NCI-H82 treated with DMSO at 0.1 percent for 48 hours (cell line): ENCODE results near the gene TNK2.

ENCODE experiments used
- DNase-seq: peaks from one replicate; lab custom pipeline; 2025; ENCODE audit not compliant: unreplicated experiment; lab: John Stamatoyannopoulos, UW

TNK2 gene

DNA sequence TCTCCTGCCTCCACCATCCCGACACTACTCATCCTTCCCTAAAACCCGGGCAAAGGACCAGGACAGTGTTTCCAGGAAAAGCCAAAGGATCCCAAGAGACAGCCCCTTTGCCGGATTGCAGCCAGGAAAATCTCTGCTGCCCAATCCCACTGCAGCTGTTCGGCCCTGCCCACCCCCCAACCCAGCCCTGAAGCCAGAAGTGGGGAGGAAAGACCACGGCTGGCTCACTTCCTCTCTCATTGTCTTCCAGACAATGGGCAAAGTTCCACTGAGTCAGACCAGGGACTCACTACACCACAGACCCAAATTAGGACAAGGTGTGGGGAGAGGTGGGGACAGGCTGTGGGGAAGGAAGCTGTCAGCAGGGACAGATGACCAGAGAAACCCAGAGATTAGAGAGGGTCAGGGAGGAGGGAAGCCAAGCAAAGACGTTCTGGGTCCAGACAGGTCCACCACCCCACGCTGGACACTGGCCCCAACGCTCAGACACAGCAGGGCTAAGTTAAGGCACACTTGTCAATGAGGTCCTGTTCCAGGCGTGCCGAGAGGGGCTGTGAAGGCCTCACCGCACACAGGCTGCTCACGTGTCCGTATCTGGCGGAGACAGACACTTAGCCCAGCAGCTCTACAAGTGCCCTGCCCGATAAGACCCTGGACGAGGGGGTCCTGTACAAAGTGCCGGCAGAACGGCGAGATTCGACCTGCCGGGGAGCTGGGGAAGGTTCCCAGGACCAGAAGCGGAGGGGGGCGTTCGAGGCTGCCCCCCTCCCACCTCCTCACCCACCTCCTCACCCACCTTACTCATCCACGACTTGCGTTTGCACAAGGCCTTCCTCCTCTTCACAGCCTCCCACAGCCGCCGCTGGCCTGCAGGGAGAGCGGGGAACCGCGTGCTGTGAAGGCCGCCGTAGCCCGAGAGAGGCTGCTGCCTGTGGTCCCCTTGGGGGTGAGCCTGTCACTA lies 21.9 kb downstream of the TNK2 start:
- no peak for DNase-seq

DNA sequence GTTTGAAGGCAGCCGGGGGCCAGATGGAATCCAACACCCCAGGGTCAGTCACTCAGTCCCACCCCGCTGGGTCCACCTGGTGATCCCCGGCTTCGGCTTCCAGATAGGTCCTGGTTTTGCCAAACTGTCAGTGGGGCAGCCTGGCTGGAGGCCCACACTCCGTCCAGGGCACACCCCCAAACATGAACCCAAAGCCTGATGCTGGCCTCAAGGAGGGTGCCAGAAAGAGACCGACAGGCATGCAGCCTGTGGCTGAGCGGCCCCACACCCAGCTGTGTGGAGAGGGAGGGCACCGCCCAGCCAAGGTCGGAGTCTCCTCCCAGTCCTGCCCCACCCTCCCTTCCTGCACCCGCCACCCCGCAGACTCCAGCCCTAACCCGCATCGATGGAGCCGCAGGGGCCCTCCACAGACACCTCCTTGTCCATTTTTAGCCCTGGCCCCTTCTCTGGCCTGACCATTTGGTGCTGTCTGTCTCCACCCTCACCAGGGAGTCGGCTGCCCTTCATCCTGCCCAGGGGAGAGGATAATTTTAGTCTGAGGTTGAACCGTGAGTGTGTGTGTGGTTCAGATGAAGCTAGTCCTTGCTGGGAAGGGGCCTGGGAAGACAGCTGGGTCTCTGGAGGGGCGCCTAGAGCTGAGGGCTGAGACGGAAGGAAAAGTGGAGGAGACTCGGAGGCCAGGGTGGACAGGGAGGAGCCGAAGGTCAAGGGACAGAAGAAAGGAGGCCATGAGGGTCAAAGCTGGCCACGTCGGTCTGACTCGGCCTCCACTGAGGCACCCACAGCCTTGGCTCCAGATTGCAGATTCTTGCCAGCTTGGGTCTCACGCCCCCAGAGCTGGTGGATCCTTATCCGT lies 23.1 kb downstream of the TNK2 start:
- no peak for DNase-seq

DNA sequence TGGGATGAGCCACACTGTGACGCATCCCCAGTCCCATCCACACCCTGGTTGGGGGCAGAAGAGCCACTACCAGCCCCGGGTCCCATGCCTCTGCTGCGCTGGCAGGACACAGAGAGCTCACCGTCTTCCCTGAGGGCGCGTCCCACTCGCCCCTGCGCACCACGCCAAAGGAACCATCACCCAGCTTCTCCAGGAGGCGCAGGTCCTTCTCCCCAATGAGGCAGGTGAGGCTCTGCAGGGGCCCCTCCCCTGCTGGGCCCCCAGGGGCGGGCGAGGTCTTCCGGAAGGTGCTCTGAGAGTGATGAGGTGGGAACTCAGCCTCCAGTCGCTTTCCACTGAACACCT lies 23.7 kb downstream of the TNK2 start:
- no peak for DNase-seq

DNA sequence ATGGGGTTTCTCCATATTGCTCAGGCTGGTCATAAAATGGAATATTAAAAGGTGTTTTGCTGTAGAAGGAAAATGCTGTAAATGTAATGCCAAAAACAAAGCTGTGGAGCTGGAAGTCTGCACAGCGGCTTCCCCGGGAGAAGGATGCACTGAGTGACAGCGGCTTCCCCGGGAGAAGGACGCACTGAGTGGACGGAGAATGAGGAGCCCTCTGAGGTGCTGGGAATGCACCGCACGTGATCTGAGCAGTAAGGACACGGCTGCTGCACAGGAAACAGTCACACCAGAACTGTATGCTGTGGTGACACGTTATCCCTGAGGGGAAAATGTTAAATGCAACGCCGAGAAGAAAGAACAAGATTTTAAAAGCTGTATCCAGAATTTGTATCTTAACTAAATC lies 24.6 kb downstream of the TNK2 start:
- DNase-seq, result no peak

DNA sequence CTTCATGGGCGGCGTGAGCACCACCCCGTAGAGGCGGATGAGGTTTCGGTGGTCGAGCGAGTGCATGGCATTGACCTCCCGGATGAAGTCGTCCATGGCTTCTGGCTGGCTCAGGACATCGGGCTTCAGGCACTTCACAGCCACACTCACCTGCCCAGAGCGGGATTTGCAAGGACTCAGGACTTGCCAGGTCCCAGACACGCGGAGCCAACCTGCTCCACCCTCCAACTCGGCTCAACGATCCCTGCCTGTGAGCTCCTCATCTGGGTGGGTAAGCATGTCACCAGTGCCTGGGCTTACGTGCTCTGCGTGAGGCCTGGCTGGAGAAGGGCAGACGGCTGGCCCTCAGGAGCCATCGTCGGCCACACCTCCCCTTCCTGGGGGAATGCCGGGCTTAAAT lies 25.2 kb downstream of the TNK2 start:
- no peak for DNase-seq

DNA sequence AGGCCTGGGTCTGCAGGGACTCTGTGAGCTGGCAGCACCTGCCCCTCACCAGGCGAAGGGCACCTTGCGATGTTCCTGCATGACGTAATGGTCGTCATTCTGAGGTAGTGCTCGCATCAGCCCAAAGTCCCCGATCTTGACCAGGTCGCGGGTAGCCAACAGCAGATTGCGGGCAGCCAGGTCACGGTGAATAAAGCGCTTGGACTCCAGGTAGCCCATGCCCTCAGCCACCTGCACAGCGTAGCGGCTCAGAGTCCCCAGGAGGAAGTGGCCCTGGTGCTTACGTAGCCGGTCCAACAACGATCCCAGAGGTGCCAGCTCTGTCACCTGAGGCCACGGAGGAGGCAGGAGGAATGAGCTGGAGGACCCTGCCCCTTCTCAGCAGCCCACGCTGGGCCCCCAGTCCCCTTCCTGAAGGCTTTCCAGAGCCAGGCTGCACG lies 26.3 kb downstream of the TNK2 start:
- DNase-seq, result no peak

DNA sequence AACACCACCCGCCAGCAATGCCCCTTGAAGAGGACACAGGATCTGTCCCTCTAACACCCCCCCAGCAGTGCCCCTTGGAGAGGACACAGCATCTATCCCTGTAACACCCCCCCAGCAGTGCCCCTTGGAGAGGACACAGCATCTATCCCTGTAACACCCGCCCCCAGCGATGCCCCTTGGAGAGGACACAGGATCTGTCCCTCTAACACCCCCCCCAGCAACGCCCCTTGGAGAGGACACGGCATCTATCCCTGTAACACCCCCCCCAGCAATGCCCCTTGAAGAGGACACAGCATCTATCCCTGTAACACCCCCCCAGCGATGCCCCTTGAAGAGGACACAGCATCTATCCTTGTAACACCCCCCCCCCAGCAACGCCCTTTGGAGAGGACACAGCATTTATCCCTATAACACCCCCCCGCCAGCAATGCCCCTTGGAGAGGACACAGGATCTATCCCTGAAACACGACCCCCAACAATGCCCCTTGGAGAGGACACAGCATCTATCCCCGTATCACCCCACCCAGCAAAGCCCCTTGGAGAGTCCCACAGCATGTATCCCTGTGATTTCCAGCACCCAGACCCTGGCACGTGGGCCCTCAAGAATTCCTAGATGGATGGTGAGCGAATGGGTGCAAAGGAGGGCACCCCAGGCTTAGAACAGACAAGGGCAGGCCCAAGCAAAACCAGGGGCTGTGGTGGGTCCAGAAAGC lies 26.9 kb downstream of the TNK2 start:
- DNase-seq, result no peak

DNA sequence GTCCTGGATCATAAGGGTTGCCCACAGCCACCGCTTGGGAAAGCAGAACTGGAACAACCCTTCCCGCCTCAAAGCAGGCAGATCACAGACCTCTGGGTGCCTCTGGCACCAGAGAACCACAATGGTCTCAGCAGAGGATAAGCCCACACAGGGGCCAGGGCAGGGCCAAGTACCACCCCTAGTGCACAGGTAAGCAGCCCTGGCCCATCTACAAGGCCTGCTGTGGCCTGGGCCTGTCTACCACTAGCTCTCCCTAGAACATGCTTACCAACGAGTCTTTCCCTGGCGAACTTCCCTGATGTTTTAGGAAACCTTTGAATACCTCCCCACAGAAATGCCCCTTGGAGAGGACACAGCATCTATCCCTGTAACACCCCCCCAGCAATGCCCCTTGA lies 28.3 kb downstream of the TNK2 start:
- DNase-seq, result no peak

DNA sequence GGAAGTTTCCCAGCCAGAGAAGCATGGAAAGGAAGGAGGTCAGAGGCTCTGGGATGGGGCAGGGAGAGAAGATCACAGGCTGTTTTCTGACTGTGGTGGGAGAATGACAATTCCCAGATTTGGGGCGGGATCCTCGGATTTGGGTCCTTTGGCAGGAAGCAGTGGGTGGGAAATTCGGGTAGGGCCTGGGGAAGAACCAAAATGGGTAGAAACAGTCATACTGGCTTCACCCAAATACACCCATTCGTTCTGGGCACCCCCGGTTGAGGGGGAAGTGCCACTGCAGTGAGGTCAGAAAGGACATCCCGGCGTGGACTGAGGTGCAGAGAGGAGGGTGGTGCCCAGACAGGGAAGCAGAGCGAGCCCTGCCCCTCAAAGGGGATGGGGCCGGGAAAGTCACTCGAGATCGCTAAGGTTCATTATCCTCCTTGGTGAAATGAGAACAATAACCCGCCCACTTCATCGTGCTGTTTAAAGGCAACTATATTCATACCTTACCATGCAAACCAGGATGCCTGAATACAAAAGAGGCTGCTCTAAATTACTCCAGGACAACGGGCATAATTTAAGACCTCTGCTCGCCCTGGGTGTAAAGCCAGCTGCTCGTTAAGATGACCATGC lies 28.8 kb downstream of the TNK2 start:
- DNase-seq, result no peak

DNA sequence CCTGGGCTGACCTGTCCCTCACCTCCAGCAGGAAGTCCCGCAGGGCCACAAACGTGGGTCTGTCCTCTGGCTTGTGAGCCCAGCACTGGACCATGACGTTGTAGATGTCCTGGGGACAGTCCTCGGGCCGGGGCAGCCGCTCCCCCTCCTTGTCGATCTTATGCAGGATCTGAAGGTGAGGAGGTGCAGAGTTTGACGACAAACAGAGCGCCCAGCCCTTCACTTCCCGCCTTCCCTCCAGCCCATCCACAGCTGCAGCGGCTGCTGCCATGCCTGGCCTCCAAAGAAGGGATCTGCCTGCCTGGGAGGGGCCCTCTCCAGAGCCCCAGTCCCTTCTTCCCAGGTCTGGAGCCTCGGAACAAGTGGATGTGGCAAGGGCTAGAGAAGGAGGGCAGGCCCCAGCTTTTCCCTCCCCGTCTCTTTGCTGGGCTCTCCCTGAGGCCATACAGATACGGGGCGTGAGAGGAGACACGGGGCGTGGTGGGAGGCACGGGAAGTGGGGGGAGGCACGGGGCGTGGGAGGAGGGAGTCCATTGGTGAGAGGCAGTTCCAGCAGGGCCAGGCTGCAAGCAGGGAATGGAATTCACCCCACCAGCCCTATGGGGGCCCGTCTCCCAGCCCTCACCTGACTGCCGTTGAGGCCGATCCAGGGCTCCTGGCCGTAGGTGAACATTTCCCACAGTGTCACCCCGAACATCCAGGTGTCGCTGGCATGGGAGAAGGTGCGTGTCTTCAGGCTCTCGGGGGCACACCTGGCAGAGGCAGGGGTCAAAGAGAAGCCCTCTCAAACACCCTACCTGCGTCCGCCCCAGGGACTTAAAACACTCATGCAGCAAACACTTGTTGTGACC lies 29.7 kb downstream of the TNK2 start:
- DNase-seq, result no peak

DNA sequence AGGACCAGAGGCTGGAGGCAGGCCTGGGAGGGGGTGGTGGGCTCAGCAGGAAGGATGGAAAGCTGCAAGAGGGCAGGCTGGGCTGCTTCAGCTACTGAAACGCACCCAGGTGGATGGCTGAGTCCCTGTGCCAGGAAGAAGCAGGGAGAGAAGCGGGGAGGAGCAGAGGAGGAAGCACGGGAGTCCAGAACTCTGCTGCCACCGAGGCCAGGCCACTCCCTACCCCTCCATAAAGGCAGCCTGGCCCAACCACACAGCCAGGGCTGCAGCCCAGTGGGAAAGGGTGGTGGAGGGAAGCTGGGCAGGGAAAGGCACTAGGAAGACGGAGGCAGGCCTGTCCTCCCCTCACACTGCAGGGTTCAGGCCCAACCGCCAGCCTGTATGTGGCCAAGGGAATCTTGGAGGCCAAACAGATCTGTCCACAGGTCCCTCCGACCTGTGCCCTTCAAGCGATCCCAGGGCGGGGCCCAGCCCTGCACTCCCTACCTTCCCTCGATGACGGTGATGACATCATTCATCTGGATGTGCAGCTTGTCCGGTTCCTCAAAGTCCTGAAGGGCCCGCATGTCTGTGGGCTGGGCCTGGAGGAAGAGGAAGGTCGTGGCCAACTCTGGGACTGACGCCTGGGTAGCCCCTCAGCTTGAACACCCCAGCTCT lies 30.5 kb downstream of the TNK2 start:
- DNase-seq, result no peak

DNA sequence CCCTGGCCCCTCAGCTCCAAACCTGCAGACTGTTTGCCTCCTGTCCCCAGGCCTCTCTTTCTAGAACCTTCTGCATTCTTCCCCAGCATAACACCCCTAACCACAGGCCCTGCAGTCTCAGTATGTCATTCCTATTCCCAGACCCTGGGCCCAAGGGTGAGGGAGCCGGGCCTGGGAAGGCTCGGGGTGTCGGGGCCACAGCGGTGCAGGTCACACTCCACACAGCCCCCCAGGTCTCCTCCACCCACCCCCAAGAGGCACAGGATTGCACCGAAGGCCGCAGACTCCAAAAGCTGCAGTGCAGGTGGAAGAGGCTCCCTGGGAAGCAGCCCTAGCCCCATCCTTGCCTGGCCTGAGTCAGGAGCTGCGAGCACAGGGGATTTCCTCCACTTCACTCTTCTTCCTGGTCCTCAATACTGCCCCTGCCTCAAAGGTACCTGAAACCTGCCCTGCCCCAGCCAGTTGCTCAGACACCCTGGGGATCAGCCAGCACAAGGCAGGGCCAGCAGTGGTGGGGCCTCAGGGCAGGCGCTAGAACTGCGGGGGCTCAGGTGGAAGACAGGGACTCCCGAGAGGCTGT lies 31.1 kb downstream of the TNK2 start:
- DNase-seq, result no peak

DNA sequence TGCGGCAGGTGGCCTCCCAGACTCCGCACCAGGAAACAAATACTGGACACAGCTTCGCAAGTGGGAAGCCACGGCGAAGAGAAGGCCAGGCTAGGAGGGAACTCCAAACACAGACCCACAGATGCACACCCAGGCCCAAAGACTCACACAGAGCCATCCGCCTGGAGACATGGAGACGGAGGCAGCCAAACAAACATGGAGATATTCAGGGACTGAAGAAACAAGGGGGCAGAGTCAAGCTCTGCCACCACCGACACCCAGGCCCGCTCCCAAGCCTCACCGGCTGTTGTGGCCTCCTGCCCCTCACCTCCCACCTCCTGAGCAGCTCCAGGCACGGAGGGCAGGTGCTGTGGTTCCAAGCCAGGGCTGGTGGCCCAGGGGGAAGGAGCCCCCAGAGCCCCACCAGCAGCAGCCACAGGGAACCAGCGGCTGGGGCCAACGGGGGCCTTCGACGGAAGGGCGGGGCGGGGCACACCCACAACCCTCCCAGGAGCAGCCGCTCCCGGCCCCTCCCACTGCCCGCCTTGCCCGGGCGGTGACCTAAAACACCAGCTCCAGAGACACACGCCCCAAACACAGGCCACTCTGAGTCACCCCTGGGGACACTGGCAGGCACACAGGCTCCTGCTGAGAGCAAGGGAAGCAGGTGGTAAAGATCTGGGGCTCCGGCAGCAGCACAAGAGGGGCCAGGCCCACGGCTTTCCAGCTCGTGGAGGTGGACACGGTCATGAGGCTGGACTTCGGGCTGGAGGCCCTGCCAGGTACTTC lies 31.9 kb downstream of the TNK2 start:
- DNase-seq, result no peak

DNA sequence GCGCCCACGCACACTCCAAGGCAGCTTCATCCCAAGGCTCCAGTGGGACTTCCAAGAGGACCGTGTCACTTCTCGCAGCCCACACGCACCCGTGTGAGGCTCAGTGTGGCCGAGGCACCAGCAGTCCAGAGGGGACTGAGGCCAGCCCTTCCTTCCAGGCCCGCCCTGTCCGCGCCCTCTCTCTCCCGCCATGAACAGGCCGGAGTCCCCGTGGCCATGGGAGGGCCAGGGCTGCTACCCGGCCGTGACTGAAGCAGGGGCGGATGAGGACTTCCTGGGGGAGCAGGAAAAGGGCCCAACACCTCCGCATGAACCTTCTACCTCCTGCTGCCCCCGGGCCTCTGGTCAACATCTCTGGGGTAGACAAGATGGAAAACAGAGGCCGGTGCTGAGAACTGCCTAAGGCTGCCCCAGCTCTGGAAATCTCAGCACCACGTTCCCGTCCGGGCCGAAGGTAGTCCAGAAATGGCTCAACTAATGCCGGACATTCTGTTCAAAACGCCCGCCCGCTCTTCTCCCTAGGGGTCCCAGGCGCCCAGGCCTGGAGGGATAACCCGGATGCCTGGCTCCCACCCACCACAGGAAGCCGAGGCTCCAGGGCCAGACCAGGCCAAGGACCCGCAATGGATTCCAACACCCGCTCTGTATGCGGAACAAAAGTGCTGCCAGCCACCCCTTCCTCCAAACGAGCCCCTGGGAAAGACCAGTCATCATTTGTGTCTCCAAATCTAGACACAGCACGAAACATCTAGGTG lies 32.7 kb downstream of the TNK2 start:
- no peak for DNase-seq

DNA sequence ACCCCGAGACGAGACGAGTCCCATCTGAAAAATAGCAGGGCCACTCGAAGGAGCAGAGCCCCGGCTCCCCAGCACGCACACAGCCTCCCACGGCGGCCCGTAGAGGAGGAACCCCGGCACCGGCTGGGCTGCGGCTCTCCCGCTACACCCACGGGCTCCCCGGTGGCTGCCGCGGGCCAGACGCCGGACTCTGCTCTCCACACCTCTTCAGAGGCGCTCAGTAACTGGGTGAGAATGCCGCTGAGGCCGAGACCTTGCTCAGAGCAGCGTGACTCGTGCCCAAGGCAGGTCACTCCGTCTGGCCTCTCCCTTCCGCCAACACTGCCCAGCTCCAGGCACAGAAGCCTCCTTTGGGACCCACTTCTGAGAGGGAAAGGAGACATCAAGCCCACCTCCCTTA lies 34.4 kb downstream of the TNK2 start:
- DNase-seq, result no peak

DNA sequence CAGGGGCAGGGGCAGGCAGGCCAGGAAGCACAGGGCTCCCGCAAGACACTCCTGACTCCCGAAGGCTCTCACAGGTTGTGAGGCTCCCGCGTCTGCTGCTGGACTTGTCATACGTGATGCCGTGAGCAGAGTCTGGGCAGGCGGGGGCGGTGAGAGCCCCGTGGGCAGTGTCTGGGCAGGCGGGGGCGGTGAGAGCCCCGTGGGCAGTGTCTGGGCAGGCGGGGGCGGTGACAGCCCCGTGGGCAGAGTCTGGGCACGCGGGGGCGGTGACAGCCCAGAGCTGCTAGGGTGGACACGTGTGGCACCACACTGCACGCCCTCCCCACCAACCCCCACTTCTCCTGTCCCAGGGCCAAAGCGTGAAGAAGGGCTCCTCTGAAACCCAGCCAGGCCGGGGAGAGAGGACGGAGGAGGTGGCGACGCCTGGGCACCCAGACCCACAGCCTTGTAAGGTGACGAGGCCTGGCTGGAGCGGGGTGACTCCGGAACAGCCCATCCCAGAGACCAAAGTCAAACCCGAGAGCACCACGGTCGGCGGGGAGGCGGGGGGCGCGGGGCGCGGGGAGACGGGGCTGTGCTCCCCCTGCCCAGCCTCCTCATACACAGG lies 35.0 kb downstream of the TNK2 start:
- no peak for DNase-seq

DNA sequence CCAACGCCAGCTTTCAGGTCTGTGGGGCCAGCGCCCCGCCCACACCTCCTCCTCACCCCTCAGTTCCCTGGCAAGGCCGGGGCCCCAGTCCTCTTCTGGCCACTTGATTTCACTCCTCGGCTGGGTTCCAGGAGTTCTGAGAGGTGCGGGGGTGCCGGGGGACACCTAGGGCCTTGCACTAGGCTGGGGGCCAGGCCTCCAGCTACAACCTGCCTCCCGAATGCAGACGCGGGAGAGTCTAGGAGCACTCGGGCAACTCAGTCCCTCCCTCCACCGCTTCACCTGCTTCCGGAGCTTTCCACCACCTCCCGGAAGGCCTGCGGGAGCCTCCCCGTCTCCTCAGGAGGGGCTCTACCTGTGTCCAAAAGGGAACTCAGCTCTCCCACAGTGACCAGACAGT lies 35.6 kb downstream of the TNK2 start:
- DNase-seq, result no peak
